Cardiac fibroblast (primary cell): ENCODE measurements around the gene KIAA1210.

ENCODE experiments used
- DNase-seq, 2 donors: peaks; one replicate each; pipeline versions ENCODE4 v3.0.0 to v3.0.0-alpha.2; 2010; ENCODE audit warnings: low read depth in 2 of 2
- H3K4me3 ChIP-seq, 2 donors: replicated peaks in 1 of 2; 1 replicate in 1 of 2; 2 replicates in 1 of 2; pipeline ENCODE4 v1.5.1; 2011; ENCODE audit warnings: low read depth in 2 of 2, low read length in 2 of 2, mild to moderate bottlenecking in 2 of 2, moderate library complexity in 1 of 2
- TF ChIP-seq, protein P1 (sequence below): IDR thresholded peaks from one replicate; pipeline ENCODE4 v1.5.1; 2011; ENCODE audit warnings: low read depth, mild to moderate bottlenecking, low read length, inconsistent platforms

KIAA1210 gene

DNA sequence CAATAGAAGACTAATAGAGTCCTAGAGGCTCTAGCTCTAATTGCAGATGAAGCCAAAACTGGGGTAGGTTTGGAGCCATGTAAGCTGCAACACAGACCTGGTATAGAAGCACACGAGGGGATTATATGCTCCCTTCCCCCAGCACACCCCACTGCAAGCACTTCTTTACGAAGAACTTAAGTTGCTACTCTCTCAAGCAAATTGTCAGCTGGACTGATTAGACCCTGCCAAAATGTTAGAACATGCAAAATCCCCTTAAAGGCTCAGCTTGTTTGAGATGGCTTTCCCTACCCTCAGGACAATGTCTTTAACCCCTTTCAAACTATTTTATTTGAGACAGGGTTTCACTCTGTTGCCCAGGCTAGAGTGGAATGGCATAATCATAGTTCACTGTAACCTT lies 4.7 kb upstream of the KIAA1210 start:
- DNase-seq: no peak
- H3K4me3 ChIP-seq: no peak overlapping the region
- TF ChIP-seq, protein P1, sequence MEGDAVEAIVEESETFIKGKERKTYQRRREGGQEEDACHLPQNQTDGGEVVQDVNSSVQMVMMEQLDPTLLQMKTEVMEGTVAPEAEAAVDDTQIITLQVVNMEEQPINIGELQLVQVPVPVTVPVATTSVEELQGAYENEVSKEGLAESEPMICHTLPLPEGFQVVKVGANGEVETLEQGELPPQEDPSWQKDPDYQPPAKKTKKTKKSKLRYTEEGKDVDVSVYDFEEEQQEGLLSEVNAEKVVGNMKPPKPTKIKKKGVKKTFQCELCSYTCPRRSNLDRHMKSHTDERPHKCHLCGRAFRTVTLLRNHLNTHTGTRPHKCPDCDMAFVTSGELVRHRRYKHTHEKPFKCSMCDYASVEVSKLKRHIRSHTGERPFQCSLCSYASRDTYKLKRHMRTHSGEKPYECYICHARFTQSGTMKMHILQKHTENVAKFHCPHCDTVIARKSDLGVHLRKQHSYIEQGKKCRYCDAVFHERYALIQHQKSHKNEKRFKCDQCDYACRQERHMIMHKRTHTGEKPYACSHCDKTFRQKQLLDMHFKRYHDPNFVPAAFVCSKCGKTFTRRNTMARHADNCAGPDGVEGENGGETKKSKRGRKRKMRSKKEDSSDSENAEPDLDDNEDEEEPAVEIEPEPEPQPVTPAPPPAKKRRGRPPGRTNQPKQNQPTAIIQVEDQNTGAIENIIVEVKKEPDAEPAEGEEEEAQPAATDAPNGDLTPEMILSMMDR: no peak

DNA sequence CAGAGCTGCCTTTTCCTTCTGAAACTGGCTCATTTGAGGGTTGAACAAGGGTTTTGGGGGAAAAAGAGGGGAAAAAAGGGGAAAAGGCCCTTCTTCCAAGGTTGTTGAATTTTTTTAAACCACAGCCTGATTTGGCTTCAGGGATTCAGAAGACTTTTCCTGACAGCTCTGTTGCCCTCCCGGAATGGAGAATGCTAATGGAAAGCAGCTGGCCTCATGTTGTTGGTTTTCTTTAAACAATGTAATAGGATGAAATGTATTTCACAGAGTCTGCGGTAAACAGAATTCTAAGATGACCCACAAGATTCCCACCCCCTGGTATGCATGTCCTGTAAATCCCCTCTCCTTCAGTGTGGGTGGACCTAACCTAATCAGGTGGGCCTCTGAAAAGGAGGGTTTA lies 3.3 kb upstream of the KIAA1210 start:
- TF ChIP-seq, protein P1: no peak
- no peak for DNase-seq
- no peak overlapping the region for H3K4me3 ChIP-seq

DNA sequence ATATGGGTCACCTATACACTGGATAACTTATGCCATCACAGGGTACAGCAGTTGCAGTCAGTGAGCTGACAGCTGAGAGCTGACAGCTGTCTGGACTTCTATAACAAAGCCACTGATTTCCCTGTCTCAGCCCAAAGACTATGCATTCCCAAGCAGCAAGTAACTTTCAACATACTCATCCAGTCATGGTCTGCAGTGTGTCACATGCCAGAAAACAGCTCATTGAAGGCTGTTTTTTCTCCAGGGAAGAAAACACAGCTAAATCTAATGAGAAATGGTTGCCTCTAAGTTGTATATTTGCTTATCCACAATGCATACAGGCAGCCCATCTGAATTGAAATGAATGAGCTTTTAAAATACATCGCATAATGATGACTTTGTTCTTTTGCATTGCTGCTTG lies 6.3 kb downstream of the KIAA1210 start:
- peak; percentile 31 to 46 for DNase-seq
- H3K4me3 ChIP-seq: no peak overlapping the region
- TF ChIP-seq, protein P1: no peak

DNA sequence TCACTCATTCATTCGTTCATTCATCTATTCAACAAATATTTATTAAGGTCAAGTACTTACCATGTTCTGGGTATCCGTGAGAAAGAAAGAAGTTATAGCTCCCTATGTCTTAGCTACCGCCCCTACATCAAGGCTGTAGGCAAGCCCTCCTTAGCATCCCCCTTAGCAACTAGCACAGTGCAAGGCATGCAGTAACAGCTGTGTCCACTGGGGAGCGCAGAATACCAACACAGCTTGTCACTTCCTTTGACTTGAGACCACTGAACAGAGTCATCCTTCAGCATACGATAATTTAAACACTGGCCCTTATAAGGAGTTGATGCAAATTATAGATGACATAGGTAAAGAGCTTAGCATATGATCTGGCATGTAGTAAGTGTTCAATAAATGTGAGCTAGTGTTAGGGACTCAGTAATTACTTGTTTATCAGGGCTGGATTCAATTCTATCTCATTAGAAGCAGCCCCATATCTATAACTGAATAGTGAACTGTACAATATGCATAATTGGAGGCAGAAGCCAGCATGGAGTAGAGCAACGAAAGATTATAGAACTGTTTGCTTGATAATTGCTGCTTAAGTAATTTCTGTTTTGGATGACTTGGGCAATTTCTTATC lies 8.7 kb downstream of the KIAA1210 start:
- peak; percentile 58 to 59 for DNase-seq
- TF ChIP-seq, protein P1: peak; percentile 80
- no peak overlapping the region for H3K4me3 ChIP-seq

DNA sequence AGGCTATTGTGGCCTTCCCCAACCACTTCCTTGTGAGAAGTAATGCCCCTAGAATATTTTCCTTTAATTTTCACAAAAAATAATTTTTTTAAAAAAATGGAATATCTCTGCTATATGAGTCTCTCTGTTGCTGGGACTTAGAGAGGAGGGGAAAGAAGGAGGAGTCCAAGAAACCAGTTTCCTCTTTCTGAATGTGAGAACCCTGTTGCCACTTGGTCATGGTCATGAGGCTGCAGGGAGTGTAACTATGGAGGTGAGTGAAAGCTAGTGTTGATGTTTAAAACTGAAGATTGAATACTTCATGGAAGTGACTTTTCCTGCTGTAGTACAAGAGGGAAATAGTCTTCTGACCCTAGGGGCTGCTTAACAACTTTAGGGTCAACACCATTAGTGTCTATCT lies 20.4 kb downstream of the KIAA1210 start:
- DNase-seq: no peak
- TF ChIP-seq, protein P1: no peak
- H3K4me3 ChIP-seq: no peak overlapping the region

DNA sequence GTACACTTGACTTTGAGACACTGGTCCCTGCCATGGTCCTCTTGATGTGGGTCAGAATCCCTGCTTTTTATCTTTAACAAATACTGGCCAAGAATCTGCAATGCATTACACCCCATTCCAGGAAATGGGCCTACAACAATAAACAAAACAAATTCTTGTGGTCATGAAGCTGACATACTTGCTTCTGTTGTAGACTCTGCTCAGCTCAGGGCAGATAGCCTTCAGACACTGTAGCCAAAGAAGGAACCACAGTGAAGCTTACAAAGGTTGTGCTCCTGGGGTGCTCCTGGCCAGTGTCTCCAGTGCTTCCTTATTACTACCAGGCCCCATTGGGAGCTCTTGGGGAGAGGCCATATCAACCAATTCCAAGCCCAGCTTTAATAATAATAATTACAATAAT lies 21.8 kb downstream of the KIAA1210 start:
- no peak overlapping the region for H3K4me3 ChIP-seq
- DNase-seq: peak; percentile 5 to 14
- TF ChIP-seq, protein P1: no peak

DNA sequence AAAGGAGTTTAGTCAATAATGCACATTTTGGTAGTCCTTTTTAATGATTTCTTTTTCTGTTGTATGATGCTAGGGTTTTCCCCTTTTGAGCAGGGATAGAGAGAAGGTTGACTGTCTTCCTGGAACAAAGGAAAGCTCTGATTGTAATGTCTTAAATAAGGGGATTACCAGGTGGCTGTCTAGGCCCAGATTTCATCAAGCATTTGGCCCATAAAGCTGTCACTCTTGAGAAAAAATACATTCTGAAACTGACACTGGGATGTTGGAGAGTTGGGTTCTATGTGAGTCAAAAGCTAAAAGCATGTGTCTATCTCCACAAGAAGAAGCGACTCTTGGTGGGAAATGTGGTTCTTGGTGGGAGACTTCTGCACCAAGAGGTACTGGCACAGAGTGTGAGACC lies 26.4 kb downstream of the KIAA1210 start:
- TF ChIP-seq, protein P1: no peak
- no peak overlapping the region for H3K4me3 ChIP-seq
- DNase-seq: no peak
